ENCODE data around the gene SF3B1.
A peak's percentile ranks its signal among the peaks of the same experiment; 100 is the strongest.
"Not testable (repeated sequence)": the region's sequence is repeated elsewhere in the genome, so short reads cannot be mapped to it uniquely, and the experiment has no call there.

The SF3B1 gene

GRCh38 chr2:197379308-197379917, 55.4 kb downstream of the SF3B1 start:
- DNase-seq (ENCODE audit: low read depth in 3 of 3, low spot score in 1 of 3) = not testable (repeated sequence)

- DNase-seq (ENCODE audit: low read depth in 3 of 3, low spot score in 1 of 3) = peak; percentile 18 to 47 (median 34)
Measured at GRCh38 chr2:197378494-197379307, 56.1 kb downstream of the SF3B1 start.

GRCh38 chr2:197378086-197378485, 56.7 kb downstream of the SF3B1 start:
- no peak for DNase-seq (ENCODE audit: low read depth in 3 of 3, low spot score in 1 of 3)

- DNase-seq (ENCODE audit: low read depth in 3 of 3, low spot score in 1 of 3) = no peak
Measured at GRCh38 chr2:197377670-197378069, 57.2 kb downstream of the SF3B1 start.

GRCh38 chr2:197372592-197372991, 62.2 kb downstream of the SF3B1 start:
- no peak for DNase-seq (ENCODE audit: low read depth in 3 of 3, low spot score in 1 of 3)

GRCh38 chr2:197370664-197371063, 64.2 kb downstream of the SF3B1 start:
- DNase-seq (ENCODE audit: low read depth in 3 of 3, low spot score in 1 of 3) = not testable (repeated sequence)

- no peak for DNase-seq (ENCODE audit: low read depth in 3 of 3, low spot score in 1 of 3)
Measured at GRCh38 chr2:197369933-197370320, 64.9 kb downstream of the SF3B1 start.

GRCh38 chr2:197369228-197369932, 65.4 kb downstream of the SF3B1 start:
- DNase-seq (ENCODE audit: low read depth in 3 of 3, low spot score in 1 of 3) = no peak

GRCh38 chr2:197368412-197368811, 66.4 kb downstream of the SF3B1 start:
- no peak for DNase-seq (ENCODE audit: low read depth in 3 of 3, low spot score in 1 of 3)

- no peak for DNase-seq (ENCODE audit: low read depth in 3 of 3, low spot score in 1 of 3)
Measured at GRCh38 chr2:197363998-197364397, 70.8 kb downstream of the SF3B1 start.

- DNase-seq (ENCODE audit: low read depth in 3 of 3, low spot score in 1 of 3) = no peak
Measured at GRCh38 chr2:197360744-197361156, 74.1 kb downstream of the SF3B1 start.

- no peak for DNase-seq (ENCODE audit: low read depth in 3 of 3, low spot score in 1 of 3)
Measured at GRCh38 chr2:197359859-197360258, 75.0 kb downstream of the SF3B1 start.

- no peak for DNase-seq (ENCODE audit: low read depth in 3 of 3, low spot score in 1 of 3)
Measured at GRCh38 chr2:197358931-197359330, 75.9 kb downstream of the SF3B1 start.

- DNase-seq (ENCODE audit: low read depth in 3 of 3, low spot score in 1 of 3) = no peak
Measured at GRCh38 chr2:197357986-197358385, 76.8 kb downstream of the SF3B1 start.

GRCh38 chr2:197356136-197356535, 78.7 kb downstream of the SF3B1 start:
- no peak for DNase-seq (ENCODE audit: low read depth in 3 of 3, low spot score in 1 of 3)

GRCh38 chr2:197354169-197354558, 80.7 kb downstream of the SF3B1 start:
- DNase-seq (ENCODE audit: low read depth in 3 of 3, low spot score in 1 of 3) = no peak

GRCh38 chr2:197353393-197354168, 81.2 kb downstream of the SF3B1 start:
- no peak for DNase-seq (ENCODE audit: low read depth in 3 of 3, low spot score in 1 of 3)

GRCh38 chr2:197349699-197350098, 85.1 kb downstream of the SF3B1 start:
- DNase-seq (ENCODE audit: low read depth in 3 of 3, low spot score in 1 of 3) = no peak

- DNase-seq (ENCODE audit: low read depth in 3 of 3, low spot score in 1 of 3) = no peak
Measured at GRCh38 chr2:197348721-197349360, 86.0 kb downstream of the SF3B1 start.

- no peak for DNase-seq (ENCODE audit: low read depth in 3 of 3, low spot score in 1 of 3)
Measured at GRCh38 chr2:197345846-197346370, 88.9 kb downstream of the SF3B1 start.

- not testable (repeated sequence) for DNase-seq (ENCODE audit: low read depth in 3 of 3, low spot score in 1 of 3)
Measured at GRCh38 chr2:197343968-197344367, 90.9 kb downstream of the SF3B1 start.

Data from stimulated activated CD4-positive, alpha-beta T cell treated with anti-CD3 and anti-CD28 coated beads, TNF-alpha, amount 100 ng/mL, for 1 hour (primary cell).